ENCODE measurements around the gene PRKCH. TPM values are rescaled to one million over a fixed set of nuclear protein-coding genes. Genes with fewer than 3 reads are reported as not detected.

Gene PRKCH
- total RNA-seq, 1 experiment from 2014 or later: 58.6 TPM

DNA sequence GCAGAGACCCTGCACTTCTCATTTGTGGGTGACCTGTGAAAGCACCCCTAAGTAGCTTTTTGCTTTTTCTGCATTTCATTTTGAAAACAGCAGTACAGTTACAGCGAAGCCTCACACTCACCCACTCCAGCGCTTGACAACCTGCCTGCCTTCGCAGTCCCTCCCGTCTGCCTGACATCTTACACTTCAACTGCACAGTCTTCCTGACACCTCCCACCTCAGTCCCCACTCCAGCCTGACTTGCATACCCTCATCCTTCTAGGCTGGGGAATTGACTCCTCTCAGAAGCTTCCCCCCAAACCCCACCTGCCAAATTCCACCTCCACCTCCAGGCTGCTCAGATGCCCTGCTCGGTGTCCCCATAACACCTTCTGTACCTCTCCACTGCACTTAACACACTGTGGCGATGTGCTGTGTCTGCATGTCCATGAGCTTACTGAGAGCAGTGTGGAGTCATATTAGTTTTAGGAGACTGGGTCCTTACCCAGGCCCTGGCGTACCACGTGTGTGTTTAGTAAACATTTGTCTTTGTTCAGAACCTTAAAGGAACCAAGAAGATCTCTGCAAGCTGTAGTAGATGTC lies 159.4 kb downstream of the PRKCH start:
- in situ Hi-C loops (cut with HindIII; ENCODE audit: low pct_unique_long_range_greater_than_20kb, low sequenced_read_pairs): no loop called here
- no peak for DNase-seq (ENCODE audit: low read depth, low spot score)

DNA sequence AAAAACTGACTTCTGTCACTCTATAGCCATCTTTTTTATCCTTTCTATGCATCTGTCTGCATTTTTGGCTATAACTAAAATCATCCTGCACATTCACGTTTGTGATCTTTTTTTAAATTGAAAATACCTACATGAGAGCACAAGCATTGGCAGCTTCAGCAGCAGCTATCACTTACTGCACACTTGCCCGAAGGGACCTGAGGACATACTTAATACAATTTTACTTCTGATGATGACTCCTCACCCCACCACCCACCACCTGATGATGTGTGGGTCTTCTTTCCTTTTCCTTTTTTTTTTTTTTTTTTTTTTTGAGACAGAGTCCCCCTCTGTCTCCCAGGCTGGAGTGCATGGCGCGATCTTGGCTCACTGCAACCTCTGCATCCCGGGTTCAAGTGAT lies 160.3 kb downstream of the PRKCH start:
- DNase-seq (ENCODE audit: low read depth, low spot score): no peak
- in situ Hi-C loops (cut with HindIII; ENCODE audit: low pct_unique_long_range_greater_than_20kb, low sequenced_read_pairs): no loop called here

DNA sequence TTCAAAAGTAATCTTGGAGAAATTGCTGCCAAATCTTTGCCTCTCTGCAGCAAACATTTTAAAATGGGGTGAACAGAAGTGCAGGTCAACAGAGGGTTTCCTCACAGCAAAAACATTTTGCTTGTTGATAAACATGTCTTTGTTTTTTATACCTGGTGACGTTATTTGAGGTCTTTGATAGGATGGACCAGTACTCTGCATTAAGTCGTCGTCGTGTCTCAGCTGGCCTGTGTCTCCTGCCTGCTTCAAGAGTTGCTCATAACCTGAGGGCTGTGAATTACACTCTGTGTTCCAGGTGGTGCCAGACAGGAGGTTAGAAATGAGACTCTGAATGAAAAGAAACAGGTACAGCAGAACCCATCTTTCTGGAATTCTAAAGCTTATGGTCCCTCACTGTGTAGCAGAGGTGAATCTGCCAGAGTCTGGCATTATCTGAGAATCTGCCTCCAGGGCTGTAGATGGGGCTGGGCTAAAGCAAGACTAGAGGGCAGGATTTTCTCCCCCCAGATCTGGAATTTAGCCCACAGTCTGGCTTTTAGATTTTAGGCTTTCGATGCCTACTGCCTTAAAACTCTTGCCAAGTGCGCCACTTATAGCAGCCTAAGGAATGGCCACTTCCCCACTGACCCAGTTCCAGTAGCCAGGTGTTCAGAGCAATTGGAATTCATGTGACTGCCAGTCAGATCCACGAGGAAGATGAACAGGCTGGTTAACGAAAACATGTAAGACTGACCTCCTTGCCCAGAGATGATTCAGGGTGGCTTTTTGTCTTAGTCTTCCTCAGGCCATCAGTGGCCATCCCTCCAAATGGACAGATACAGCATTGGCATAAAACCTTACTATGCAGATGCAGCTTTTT lies 161.2 kb downstream of the PRKCH start:
- no peak for DNase-seq (ENCODE audit: low read depth, low spot score)
- in situ Hi-C loops (cut with HindIII; ENCODE audit: low pct_unique_long_range_greater_than_20kb, low sequenced_read_pairs): no loop called here

- no peak for DNase-seq (ENCODE audit: low read depth, low spot score)
- in situ Hi-C loops (cut with HindIII; ENCODE audit: low pct_unique_long_range_greater_than_20kb, low sequenced_read_pairs): no loop called here
Observed at GRCh38 chr14:61483476-61483875, 162.1 kb downstream of the PRKCH start.

GRCh38 chr14:61484031-61484430 lies 162.7 kb downstream of the PRKCH start:
- in situ Hi-C loops (cut with HindIII; ENCODE audit: low pct_unique_long_range_greater_than_20kb, low sequenced_read_pairs): no loop called here
- no peak for DNase-seq (ENCODE audit: low read depth, low spot score)

DNA sequence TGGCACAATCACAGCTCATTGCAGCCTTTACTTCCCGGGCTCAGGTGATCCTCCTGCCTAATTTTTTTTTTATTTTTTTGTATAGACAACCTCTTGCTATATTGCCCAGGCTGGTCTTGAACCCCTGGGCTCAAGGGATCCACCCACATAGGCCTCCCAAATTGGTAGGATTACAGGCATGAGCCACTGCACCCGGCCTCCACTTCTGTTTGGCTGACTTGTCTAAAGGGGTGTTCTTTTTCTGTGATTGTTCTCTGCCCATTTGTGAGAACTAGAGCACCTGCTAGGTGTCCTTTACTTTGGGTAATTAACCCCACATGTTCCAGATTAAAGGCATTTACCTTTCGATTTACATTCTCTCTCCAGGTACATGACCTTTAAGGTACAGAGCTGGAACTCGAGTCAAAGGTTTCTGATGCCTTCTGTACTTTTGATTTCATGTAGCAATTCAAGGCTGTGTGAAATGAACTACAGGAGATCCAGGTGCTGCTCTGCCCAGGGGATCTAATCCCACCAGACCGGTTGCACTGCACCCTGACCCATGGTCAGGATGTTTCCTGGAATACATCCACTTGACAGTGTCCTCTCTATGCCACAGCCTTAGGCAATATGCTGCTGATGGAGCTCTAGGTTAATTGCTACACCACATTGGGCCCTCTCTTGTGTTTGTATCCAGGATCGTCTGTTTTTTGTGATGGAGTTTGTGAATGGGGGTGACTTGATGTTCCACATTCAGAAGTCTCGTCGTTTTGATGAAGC lies 163.6 kb downstream of the PRKCH start:
- in situ Hi-C loops (cut with HindIII; ENCODE audit: low pct_unique_long_range_greater_than_20kb, low sequenced_read_pairs): no loop called here
- DNase-seq (ENCODE audit: low read depth, low spot score): no peak

DNA sequence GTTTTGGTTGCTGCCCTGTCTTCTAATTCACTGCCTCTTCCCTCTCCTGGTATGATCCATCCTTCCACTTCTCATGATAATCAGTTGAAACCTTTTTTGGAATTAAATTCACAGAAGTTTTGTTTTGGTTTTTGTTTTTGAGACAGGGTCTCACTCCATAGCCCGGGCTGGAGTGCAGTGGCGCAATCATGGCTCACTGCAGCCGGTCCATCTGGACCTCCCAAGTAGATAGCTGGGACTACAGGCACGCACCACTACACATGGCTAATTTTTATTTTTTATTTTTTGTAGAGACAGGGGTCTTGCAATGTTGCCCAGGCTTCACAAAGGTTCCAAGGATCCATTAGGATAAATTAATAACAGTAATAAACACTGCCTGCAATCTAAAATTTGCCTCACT lies 164.3 kb downstream of the PRKCH start:
- no peak for DNase-seq (ENCODE audit: low read depth, low spot score)
- in situ Hi-C loops (cut with HindIII; ENCODE audit: low pct_unique_long_range_greater_than_20kb, low sequenced_read_pairs): no loop called here

- in situ Hi-C loops (cut with HindIII; ENCODE audit: low pct_unique_long_range_greater_than_20kb, low sequenced_read_pairs): no loop called here
Observed at GRCh38 chr14:61486930-61487495, 165.6 kb downstream of the PRKCH start.

DNA sequence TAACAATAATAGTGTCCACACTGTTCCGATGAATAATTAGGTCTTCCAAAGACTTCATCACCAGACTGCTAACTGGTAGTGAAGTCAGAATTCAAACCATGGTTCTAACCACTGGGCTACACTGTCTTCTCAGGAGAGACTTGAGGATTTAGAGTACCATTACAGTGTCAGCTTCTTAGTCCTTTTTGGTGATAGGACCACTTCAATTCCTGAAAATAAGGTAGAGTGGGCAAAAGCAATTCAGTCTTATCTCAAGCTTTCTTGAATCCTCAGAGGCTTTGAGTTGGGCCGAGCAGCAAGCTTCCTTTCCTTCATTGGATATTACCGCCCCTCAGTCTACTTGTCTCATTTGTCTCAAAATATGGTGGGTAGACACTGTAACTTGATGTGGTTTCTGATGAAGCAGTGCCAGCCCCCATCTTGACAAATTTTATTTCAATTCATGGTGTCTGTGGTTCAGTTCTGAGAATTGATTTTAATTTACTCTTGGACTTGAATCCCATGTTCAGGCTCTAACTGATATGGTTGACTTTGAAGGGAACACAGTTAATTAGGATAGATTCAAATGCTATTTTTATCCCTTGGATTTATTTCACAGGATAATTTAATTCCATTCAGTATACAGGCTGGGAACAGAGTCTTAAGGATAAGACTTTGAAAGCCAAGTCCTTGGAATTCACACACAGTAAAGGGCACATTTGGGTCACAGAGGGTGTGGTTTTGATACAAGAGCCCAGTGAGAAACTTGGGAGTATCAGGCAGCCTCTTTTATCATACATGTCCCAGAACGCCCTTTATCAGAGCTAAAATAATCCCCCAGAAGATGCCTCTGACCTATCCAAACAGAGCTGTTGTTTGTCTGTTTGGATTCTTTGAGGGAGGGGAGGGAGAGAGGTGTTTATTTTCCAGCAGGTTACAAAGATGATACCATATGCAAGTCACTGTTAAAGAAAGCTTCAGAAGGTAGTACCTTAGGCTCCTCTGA lies 167.3 kb downstream of the PRKCH start:
- in situ Hi-C loops (cut with HindIII; ENCODE audit: low pct_unique_long_range_greater_than_20kb, low sequenced_read_pairs): no loop called here
- DNase-seq (ENCODE audit: low read depth, low spot score): no peak

More at GRCh38 chr14:61486930-61487495, 165.6 kb downstream of the PRKCH start:
- no peak for DNase-seq (ENCODE audit: low read depth, low spot score)

GRCh38 chr14:61489512-61489911 lies 168.1 kb downstream of the PRKCH start:
- in situ Hi-C loops (cut with HindIII; ENCODE audit: low pct_unique_long_range_greater_than_20kb, low sequenced_read_pairs): no loop called here
- DNase-seq (ENCODE audit: low read depth, low spot score): peak; percentile 46

GRCh38 chr14:61489932-61490331 lies 168.6 kb downstream of the PRKCH start:
- in situ Hi-C loops (cut with HindIII; ENCODE audit: low pct_unique_long_range_greater_than_20kb, low sequenced_read_pairs): no loop called here
- DNase-seq (ENCODE audit: low read depth, low spot score): no peak

GRCh38 chr14:61491224-61491623 lies 169.8 kb downstream of the PRKCH start:
- in situ Hi-C loops (cut with HindIII; ENCODE audit: low pct_unique_long_range_greater_than_20kb, low sequenced_read_pairs): no loop called here
- no peak for DNase-seq (ENCODE audit: low read depth, low spot score)

DNA sequence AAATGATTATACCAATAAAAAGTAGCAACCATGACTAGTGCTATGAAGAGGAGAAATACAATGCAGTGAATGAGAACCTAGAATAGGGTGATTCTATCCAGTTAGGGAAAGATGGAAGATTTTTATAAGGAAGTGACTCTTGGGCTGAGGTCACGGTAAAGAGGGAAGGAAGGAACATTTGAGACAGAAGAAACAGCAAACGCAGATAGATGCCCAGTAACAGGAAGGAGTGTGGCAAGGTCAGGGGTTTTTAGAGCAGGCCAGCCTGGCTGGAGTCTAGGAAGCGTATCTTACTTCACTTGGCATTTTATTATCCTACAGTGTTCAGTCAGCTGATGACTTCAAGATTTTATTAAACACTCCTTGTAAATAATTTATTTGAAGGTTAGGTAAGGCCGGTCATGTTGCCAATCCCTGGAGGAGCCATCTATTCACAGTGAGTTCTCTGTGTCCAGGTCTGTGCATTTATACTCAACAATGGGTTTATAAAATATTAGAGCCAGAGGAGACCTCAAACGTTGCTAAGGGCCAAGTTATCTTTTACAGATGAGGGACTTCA lies 170.6 kb downstream of the PRKCH start:
- no peak for DNase-seq (ENCODE audit: low read depth, low spot score)
- in situ Hi-C loops (cut with HindIII; ENCODE audit: low pct_unique_long_range_greater_than_20kb, low sequenced_read_pairs): no loop called here

GRCh38 chr14:61492474-61492873 lies 171.1 kb downstream of the PRKCH start:
- DNase-seq (ENCODE audit: low read depth, low spot score): no peak

DNA sequence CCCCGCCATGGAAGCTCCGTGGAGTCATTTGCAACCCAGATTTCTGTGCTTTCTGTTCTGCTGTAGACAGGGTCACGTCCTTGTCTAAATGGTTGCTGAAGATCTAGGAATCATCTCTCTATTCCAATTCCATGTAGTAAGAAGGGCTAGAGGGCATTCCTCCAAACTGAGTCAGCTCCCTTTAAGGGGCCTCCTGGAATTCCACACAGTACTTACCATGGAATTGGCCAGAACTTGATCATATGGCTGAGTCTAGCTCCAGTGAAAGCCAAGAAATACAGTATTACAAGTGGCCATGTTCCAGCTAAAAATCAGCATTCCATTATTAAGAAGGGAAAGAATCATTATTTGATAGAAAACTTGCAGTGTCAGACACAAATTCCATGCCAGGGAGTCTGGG lies 171.9 kb downstream of the PRKCH start:
- no peak for DNase-seq (ENCODE audit: low read depth, low spot score)
- in situ Hi-C loops (cut with HindIII; ENCODE audit: low pct_unique_long_range_greater_than_20kb, low sequenced_read_pairs): no loop called here

More at GRCh38 chr14:61492474-61492873, 171.1 kb downstream of the PRKCH start:
- in situ Hi-C loops (cut with HindIII; ENCODE audit: low pct_unique_long_range_greater_than_20kb, low sequenced_read_pairs): no loop called here

- in situ Hi-C loops (cut with HindIII; ENCODE audit: low pct_unique_long_range_greater_than_20kb, low sequenced_read_pairs): no loop called here
- no peak for DNase-seq (ENCODE audit: low read depth, low spot score)
Observed at GRCh38 chr14:61494018-61494417, 172.6 kb downstream of the PRKCH start.

GRCh38 chr14:61495809-61496208 lies 174.4 kb downstream of the PRKCH start:
- in situ Hi-C loops (cut with HindIII; ENCODE audit: low pct_unique_long_range_greater_than_20kb, low sequenced_read_pairs): no loop called here
- no peak for DNase-seq (ENCODE audit: low read depth, low spot score)
